DND-41 (cell line): ENCODE results near the gene TMEM231.

Source experiments
- ATAC-seq: fragments of 200-7000 bp; cut with Tn5 transposase; 3 replicates; pipeline ENCODE4 v1.9.1; 2021; ENCODE audit warnings: low read depth; ENCODE audit not compliant: insufficient read depth
- DNase-seq: peaks from one replicate; pipeline ENCODE4 v3.0.0-alpha.2; 2020
- H2AFZ ChIP-seq: 2 replicates; pipeline ENCODE4 v1.6.0; 2012; ENCODE audit warnings: low read depth, low read length
- H3K27ac ChIP-seq: 2 replicates; pipeline ENCODE4 v1.5.1; 2012; ENCODE audit warnings: low read length, inconsistent platforms
- H3K27me3 ChIP-seq: fragments of 200-600 bp; sonication (generic); 2 replicates; pipeline ENCODE4 v1.6.0; 2012; ENCODE audit warnings: low read length, mild to moderate bottlenecking, inconsistent platforms; ENCODE audit not compliant: insufficient read depth, poor library complexity
- H3K36me3 ChIP-seq: 2 replicates; pipeline ENCODE4 v1.5.1; 2012; ENCODE audit warnings: low read length, inconsistent platforms; ENCODE audit not compliant: insufficient read depth
- H3K4me1 ChIP-seq: 2 replicates; pipeline ENCODE4 v1.5.1; 2012; ENCODE audit warnings: mild to moderate bottlenecking, low read length; ENCODE audit not compliant: insufficient read depth
- H3K4me2 ChIP-seq: 2 replicates; pipeline ENCODE4 v1.6.0; 2012; ENCODE audit warnings: mild to moderate bottlenecking, moderate library complexity, low read length, inconsistent platforms; ENCODE audit not compliant: insufficient read depth
- H3K4me3 ChIP-seq, 2 experiments: fragments of 200-600 bp in 1 of 2; shearing (Covaris generic) in 1 of 2; 2 replicates each; pipeline ENCODE4 v1.5.1; 2012 to 2016; ENCODE audit warnings: inconsistent platforms in 2 of 2, low read length in 2 of 2, mild to moderate bottlenecking in 2 of 2, low read depth in 1 of 2, moderate library complexity in 1 of 2
- H3K79me2 ChIP-seq: 2 replicates; pipeline ENCODE4 v1.6.0; 2012; ENCODE audit warnings: low read length, inconsistent platforms; ENCODE audit not compliant: insufficient read depth
- H3K9ac ChIP-seq: 2 replicates; pipeline ENCODE4 v1.6.0; 2012; ENCODE audit warnings: low read depth, mild to moderate bottlenecking, inconsistent platforms, low read length, moderate library complexity
- H3K9me3 ChIP-seq: 2 replicates; pipeline ENCODE4 v1.5.1; 2012; ENCODE audit warnings: low read length, moderate library complexity, mild to moderate bottlenecking, inconsistent platforms; ENCODE audit not compliant: insufficient read depth, severe bottlenecking
- H4K20me1 ChIP-seq: 2 replicates; pipeline ENCODE4 v1.6.0; 2012; ENCODE audit warnings: low read length; ENCODE audit not compliant: insufficient read depth
- CTCF ChIP-seq: IDR thresholded peaks from 2 replicates; pipeline ENCODE4 v1.5.1; 2012; ENCODE audit warnings: borderline replicate concordance, low read length, moderate library complexity, mild to moderate bottlenecking; ENCODE audit not compliant: poor library complexity, severe bottlenecking; ENCODE audit errors: extremely low read depth
- EZH2 ChIP-seq: IDR thresholded peaks from 3 replicates; pipeline ENCODE4 v1.6.1; 2012; ENCODE audit warnings: borderline replicate concordance, low read depth, mild to moderate bottlenecking, moderate library complexity, low read length, inconsistent platforms; ENCODE audit not compliant: severe bottlenecking

The TMEM231 gene

DNA sequence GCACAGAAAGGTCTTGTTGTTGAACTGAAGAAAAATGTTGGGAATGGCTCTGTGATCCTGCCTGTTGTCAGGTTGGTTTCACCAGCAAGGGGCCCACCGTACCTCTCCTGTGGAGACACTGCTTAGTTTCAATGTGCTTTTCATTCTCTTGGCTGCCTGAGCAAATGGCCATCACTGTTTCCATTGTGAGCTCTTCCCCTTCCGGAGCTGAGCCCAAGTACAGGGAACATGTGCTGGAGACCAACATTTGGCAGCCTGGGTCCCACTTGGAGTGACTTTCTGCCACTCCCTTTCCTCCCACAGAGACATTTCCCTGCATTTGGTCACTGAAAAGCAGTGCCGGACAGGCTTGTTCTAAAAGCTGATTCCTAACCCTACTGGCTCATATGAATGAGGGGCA lies 33.3 kb upstream of the TMEM231 start:
- Histone ChIP-seq H3K4me3 (no peak overlapping the region), H3K4me2 (no peak overlapping the region), H2AFZ (no peak overlapping the region), H3K9me3 (no peaks in the 10 kb centered on the region), H4K20me1 (0 out of 2 replicates have a peak, but pooled peaks cover 3% of the 10 kb centered on the region), H3K36me3 (peaks cover 25% of the 10 kb centered on the region), H3K27ac (no peak overlapping the region), H3K79me2 (no peaks in the 10 kb centered on the region), H3K4me1 (peaks cover 5% of the 10 kb centered on the region), H3K27me3 (no peaks in the 10 kb centered on the region), H3K9ac (no peak overlapping the region)
- no peak for ATAC-seq
- TF ChIP-seq EZH2 (no peak), CTCF (no peak)
- DNase-seq: no peak

GRCh38 chr16:75588716-75589115 lies 32.7 kb upstream of the TMEM231 start:
- TF ChIP-seq EZH2 (no peak), CTCF (no peak)
- Histone ChIP-seq H3K4me3 (no peak overlapping the region), H3K27ac (no peak overlapping the region), H3K27me3 (no peaks in the 10 kb centered on the region), H2AFZ (no peak overlapping the region), H3K9ac (no peak overlapping the region), H3K79me2 (no peaks in the 10 kb centered on the region), H3K9me3 (no peaks in the 10 kb centered on the region), H3K4me1 (no peaks in the 10 kb centered on the region), H4K20me1 (0 out of 2 replicates have a peak, but pooled peaks cover 3% of the 10 kb centered on the region), H3K36me3 (peaks cover 19% of the 10 kb centered on the region), H3K4me2 (no peak overlapping the region)
- ATAC-seq: no peak
- DNase-seq: no peak

- no peaks in the 10 kb centered on the region for H3K9me3 ChIP-seq
- H3K79me2 ChIP-seq: no peaks in the 10 kb centered on the region
- peaks cover 25% of the 10 kb centered on the region for H3K36me3 ChIP-seq
- ATAC-seq: no peak
- H3K4me3 ChIP-seq: no peak overlapping the region
- no peak overlapping the region for H3K9ac ChIP-seq
- no peaks in the 10 kb centered on the region for H3K4me1 ChIP-seq
- no peak for DNase-seq
- TF ChIP-seq EZH2: no peak
- TF ChIP-seq CTCF: no peak
- H2AFZ ChIP-seq: no peak overlapping the region
- H3K4me2 ChIP-seq: no peak overlapping the region
- peaks cover 3% of the 10 kb centered on the region; the same call in 1 of the 2 replicates for H4K20me1 ChIP-seq
- H3K27ac ChIP-seq: no peak overlapping the region
- H3K27me3 ChIP-seq: no peaks in the 10 kb centered on the region
These were observed 28.1 kb upstream of the TMEM231 start for GRCh38 chr16:75584108-75584507.
